Measurements from ENCODE around the gene EPS8L2.

Gene EPS8L2

GRCh38 chr11:726278-727220 is 20.5 kb downstream of the EPS8L2 start:
- H3K27me3 ChIP-seq: peaks cover 42% of the 10 kb centered on the region
- H3K36me3 ChIP-seq: no peaks in the 10 kb centered on the region
- TF ChIP-seq CTCF (IDR thresholded peaks at IDR 0.05): peak; percentile 20
- H3K9me3 ChIP-seq: no peaks in the 10 kb centered on the region
- peaks cover 61 to 72% of the 10 kb centered on the region in 2 experiments for H3K4me1 ChIP-seq (ENCODE audit: control insufficient read depth in 1 of 2, insufficient read depth in 1 of 2, low read depth in 1 of 2, low read length in 1 of 2)
- H3K27ac ChIP-seq: peak overlapping the region; percentile 69
- peak overlapping the region; percentile 47 to 73 for H3K4me3 ChIP-seq (ENCODE audit: low read depth in 1 of 2, low read length in 1 of 2)

DNA sequence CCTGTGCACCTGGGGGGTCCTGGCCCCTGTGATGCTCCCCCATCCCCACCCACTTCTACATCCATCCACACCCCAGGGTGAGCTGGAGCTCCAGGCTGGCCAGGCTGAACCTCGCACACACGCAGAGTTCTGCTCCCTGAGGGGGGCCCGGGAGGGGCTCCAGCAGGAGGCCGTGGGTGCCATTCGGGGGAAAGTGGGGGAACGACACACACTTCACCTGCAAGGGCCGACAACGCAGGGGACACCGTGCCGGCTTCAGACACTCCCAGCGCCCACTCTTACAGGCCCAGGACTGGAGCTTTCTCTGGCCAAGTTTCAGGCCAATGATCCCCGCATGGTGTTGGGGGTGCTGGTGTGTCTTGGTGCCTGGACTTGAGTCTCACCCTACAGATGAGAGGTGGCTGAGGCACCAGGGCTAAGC is 21.3 kb downstream of the EPS8L2 start:
- no peak overlapping the region for H3K27ac ChIP-seq
- peak overlapping the region in 1 of 2 experiments; percentile 55 for H3K4me3 ChIP-seq (ENCODE audit: low read depth in 1 of 2, low read length in 1 of 2)
- no peaks in the 10 kb centered on the region for H3K9me3 ChIP-seq
- TF ChIP-seq CTCF (IDR thresholded peaks at IDR 0.05): no peak
- peaks cover 34% of the 10 kb centered on the region for H3K27me3 ChIP-seq
- no peaks in the 10 kb centered on the region for H3K36me3 ChIP-seq
- peaks cover 53 to 64% of the 10 kb centered on the region in 2 experiments for H3K4me1 ChIP-seq (ENCODE audit: control insufficient read depth in 1 of 2, insufficient read depth in 1 of 2, low read depth in 1 of 2, low read length in 1 of 2)

- Histone ChIP-seq H3K27ac (peak overlapping the region; percentile 88), H3K4me3 (ENCODE audit: low read depth in 1 of 2, low read length in 1 of 2) (peak overlapping the region; percentile 33 to 55), H3K36me3 (no peaks in the 10 kb centered on the region), H3K4me1 (ENCODE audit: control insufficient read depth in 1 of 2, insufficient read depth in 1 of 2, low read depth in 1 of 2, low read length in 1 of 2) (peaks cover 51 to 58% of the 10 kb centered on the region in 2 experiments), H3K9me3 (no peaks in the 10 kb centered on the region), H3K27me3 (peaks cover 26% of the 10 kb centered on the region)
- TF ChIP-seq CTCF (IDR thresholded peaks at IDR 0.05): peak; percentile 99
Observed at GRCh38 chr11:727859-728748, 22.1 kb downstream of the EPS8L2 start.

DNA sequence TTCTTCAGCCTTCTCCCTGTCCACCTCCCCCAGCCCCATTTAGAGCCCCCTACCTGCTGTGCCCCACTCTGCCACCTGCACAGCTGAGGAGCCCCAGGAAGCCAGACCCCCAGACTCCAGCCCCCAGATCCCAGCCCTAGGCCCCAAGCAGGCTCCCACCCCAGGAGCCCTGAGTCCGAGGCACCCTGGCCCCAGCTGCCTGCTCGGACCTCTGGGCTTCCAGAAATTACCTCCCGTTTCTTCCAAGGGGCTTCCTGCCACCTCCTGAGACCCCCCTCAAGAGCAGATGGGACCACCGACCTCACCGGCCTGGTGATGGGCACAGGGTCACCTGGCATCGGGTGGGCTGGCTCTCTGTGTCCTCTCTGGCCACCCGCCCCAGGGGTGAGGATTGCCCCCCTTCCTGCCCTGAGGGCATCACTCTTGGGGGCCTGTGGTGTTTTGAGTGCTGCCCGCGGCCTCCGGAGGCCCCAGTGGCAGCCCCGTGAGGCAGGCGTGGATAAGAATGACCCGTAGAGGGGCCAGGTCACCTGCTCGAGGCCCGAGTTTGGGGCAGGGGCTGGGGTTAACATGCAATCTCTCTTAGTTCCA is 23.0 kb downstream of the EPS8L2 start:
- Histone ChIP-seq H3K27me3 (peaks cover 20% of the 10 kb centered on the region), H3K36me3 (no peaks in the 10 kb centered on the region), H3K4me1 (ENCODE audit: control insufficient read depth in 1 of 2, insufficient read depth in 1 of 2, low read depth in 1 of 2, low read length in 1 of 2) (peaks cover 51 to 55% of the 10 kb centered on the region in 2 experiments), H3K9me3 (no peaks in the 10 kb centered on the region), H3K27ac (peak overlapping the region; percentile 88), H3K4me3 (ENCODE audit: low read depth in 1 of 2, low read length in 1 of 2) (peak overlapping the region; percentile 33 to 55)
- TF ChIP-seq CTCF (IDR thresholded peaks at IDR 0.05): no peak

DNA sequence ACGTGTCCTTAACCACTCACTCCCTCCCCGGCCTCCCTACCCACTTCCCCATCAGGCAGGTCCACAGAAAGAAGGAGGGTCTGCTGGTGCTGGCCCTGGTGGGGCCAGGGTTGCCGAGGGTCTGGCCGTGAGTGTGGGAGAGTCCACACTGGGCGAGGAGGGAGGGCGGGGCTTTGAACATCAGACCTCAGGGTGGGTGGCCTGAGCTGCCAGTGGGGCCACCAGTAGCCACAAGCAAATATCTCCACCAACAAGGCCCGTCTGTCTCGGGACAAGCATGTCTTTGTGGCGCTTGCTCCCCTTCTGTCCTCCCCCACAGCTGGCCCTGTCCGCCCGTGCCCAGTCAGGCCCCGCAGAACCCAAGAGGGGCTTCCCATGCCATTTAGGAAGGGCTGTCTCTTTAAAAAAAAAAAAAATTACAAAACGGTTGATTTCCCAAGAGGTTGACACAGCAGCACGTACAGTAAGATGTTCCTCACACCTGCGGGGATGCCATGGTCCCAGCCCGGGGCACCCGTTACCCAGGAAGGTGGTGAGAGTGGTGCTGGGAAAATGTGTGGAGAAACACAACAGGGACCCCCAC is 23.6 kb downstream of the EPS8L2 start:
- Histone ChIP-seq H3K27ac (peak overlapping the region; percentile 88), H3K4me1 (ENCODE audit: control insufficient read depth in 1 of 2, insufficient read depth in 1 of 2, low read depth in 1 of 2, low read length in 1 of 2) (peaks cover 51 to 55% of the 10 kb centered on the region in 2 experiments), H3K4me3 (ENCODE audit: low read depth in 1 of 2, low read length in 1 of 2) (peak overlapping the region; percentile 33 to 55), H3K36me3 (no peaks in the 10 kb centered on the region), H3K9me3 (no peaks in the 10 kb centered on the region), H3K27me3 (peaks cover 14% of the 10 kb centered on the region)
- TF ChIP-seq CTCF (IDR thresholded peaks at IDR 0.05): no peak

All from neutrophil (primary cell).